ENCODE results near the gene PFKFB4.
"Not testable (repeated sequence)": the region's sequence is repeated elsewhere in the genome, so short reads cannot be mapped to it uniquely, and the experiment has no call there.

The PFKFB4 gene

GRCh38 chr3:48524970-48525369 is 31.6 kb downstream of the PFKFB4 start:
- no peak for DNase-seq

- no peak for DNase-seq
Measured at GRCh38 chr3:48521635-48522034, 35.0 kb downstream of the PFKFB4 start.

GRCh38 chr3:48519277-48519643 is 37.3 kb downstream of the PFKFB4 start:
- no peak for DNase-seq

GRCh38 chr3:48518638-48519276 is 37.8 kb downstream of the PFKFB4 start:
- peak; percentile 17 for DNase-seq

GRCh38 chr3:48518069-48518468 is 38.5 kb downstream of the PFKFB4 start:
- no peak for DNase-seq

- DNase-seq = peak; percentile 37
Measured at GRCh38 chr3:48516571-48516970, 40.0 kb downstream of the PFKFB4 start.

- peak; percentile 48 for DNase-seq
Measured at GRCh38 chr3:48514431-48515227, 42.0 kb downstream of the PFKFB4 start.

- DNase-seq = no peak
Measured at GRCh38 chr3:48511551-48511950, 45.1 kb downstream of the PFKFB4 start.

GRCh38 chr3:48507256-48508061 is 49.1 kb downstream of the PFKFB4 start:
- peak; percentile 84 for DNase-seq

GRCh38 chr3:48505968-48506504 is 50.6 kb downstream of the PFKFB4 start:
- DNase-seq = no peak

GRCh38 chr3:48505146-48505545 is 51.5 kb downstream of the PFKFB4 start:
- no peak for DNase-seq

- DNase-seq = peak; percentile 67
Measured at GRCh38 chr3:48504051-48504946, 52.3 kb downstream of the PFKFB4 start, which contains the start of gene SHISA5. Gene SHISA5 (minus strand): TSS chr3:48504174. CDS start chr3:48504094, 80 bp downstream.

- no peak for DNase-seq
Measured at GRCh38 chr3:48503401-48504050, 53.1 kb downstream of the PFKFB4 start.

GRCh38 chr3:48502728-48503168 is 53.9 kb downstream of the PFKFB4 start:
- no peak for DNase-seq

- no peak for DNase-seq
Measured at GRCh38 chr3:48502121-48502520, 54.5 kb downstream of the PFKFB4 start.

GRCh38 chr3:48501196-48501595 is 55.4 kb downstream of the PFKFB4 start:
- DNase-seq = no peak

GRCh38 chr3:48500656-48501055 is 55.9 kb downstream of the PFKFB4 start:
- no peak for DNase-seq

- no peak for DNase-seq
Measured at GRCh38 chr3:48493203-48493501, 63.5 kb downstream of the PFKFB4 start.

- DNase-seq = no peak
Measured at GRCh38 chr3:48492461-48493202, 64.0 kb downstream of the PFKFB4 start.

GRCh38 chr3:48486952-48487351 is 69.7 kb downstream of the PFKFB4 start:
- DNase-seq = no peak

- DNase-seq = not testable (repeated sequence)
Measured at GRCh38 chr3:48482822-48483221, 73.8 kb downstream of the PFKFB4 start.

Measured in CD4-positive, alpha-beta T cell treated with Interleukin-10 for 1 hour (primary cell).